NCI-H187 (cell line): ENCODE measurements around the gene APBB2.

Experiments
- DNase-seq, 2 experiments: peaks; one replicate each; lab custom pipeline; 2025; lab: John Stamatoyannopoulos, UW

Gene APBB2

DNA sequence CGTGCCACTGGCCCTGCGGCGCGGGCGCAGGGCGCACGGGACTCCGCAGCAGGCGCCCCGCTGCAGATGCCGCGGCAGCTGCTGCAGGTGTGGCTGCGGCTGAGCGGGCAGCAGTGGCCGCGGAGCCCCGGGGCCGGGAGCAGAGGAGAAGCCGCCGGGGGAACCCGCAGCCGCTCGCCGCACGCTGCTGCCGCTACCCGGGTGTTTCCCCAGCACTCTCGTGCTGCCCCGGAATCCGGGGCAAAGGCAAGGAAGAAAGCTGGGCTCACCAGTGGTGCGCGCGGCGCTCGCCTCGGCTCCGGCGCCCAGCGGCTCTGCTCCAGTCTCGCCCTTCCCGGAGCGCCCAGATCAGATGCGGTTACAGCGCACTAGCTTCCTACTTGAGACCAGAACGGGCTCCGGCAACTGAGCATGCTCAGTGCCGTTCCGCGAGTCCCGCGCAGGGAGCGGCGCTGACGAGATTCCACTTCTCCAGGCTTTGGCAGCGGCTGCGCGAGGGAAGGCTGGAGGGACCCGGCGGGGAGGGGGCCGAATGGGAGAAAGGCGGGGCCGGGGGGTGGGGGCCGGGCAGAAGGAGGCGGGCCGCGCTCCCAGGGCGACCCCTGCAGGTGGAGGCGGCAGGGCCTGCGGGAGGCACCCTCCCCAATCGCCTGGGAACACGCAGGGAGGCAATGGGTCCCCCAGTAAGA lies at the start of gene APBB2:
APBB2 (minus strand) TSS at position 407 of the 689 bp plus-strand sequence. CDS start 181,288 bp downstream, outside the sequence.
- DNase-seq, result peak; percentile 93 to 98

DNA sequence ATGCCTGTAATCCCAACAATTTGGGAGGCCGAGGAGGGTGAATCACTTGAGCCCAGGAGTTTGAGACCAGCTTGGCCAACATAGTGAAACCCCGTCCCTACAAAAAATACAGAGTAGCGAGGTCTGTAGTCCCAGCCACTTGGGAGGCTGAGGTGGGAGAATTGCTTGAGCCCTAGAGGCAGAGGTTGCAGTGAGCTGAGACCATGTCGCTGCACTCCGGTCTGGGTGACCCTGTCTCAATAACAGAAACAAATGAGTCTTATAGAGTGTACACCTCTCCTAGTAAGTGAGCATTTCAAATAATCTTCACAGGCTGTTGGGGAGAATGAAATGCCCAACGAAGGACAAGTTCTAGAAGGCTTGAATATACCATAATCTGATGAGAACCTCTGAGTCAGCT lies 47.9 kb upstream of the APBB2 start:
- DNase-seq, result no peak

DNA sequence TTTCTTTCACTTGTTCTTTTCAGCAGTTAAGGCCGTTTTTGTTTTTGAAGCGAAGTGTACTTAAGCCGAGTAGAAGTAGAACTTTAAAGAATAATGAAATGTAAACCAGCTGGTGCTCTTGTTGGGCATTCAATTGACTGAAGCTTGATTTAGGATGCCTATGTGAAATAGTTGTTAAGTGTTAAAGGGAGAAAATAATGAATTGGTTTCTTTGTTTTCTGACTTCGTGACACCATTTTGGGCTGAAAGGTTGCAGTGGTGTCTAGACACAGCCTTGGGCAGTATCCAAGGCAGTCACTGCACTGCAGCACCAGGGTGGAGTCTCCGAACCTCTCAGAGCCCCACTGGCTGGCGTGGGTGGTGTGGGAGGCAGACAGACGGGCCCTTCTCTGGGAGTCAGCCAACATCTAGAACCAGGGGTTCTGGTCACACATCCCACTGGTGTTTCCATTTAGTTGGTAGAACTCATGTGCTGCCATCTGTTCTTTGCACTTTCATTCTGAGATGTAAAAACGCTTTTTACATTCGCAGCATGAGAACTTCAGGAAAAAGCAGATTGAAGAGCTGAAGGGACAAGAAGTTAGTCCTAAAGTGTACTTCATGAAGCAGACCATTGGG lies 45.9 kb upstream of the APBB2 start:
- no peak for DNase-seq

DNA sequence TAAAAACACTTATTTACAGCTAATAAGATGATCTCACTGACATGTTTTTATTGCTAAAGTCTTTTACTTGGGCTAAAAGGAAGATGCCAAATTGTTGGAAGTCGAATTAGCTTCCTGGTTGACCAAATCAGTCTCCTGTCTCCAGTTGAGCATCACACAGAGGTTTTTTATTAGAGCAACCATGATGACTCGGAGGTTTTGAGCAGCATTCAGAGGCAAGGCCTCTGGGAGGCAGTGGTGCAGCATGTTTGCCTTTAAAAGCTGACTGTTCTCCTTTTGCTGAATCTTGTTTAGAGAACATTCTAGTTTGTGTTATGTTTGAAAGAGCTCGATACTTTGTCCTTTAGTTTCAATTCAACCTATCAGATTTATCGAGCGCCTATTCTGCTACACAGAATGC lies 44.4 kb upstream of the APBB2 start:
- peak in 1 of 2 experiments; percentile 13 for DNase-seq

DNA sequence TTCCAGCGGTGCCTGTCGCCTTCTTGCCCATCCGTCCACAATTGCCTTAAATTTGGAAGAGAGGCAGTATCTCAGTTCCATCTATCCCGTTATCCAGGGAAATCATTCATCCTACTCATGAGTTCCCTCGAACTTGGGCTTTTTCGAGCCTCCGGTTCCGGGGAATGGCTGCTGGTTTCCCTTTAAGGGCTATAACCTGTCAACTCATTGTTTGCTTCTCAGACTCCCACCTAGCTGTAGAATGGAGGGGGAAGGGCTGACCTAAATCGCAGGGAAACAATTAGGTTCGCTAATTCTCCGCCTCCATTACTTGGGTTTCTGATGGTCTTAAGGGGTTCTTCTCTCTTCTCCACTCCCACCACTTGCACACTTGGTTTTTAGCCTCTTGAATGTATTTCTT lies 43.6 kb upstream of the APBB2 start:
- DNase-seq, result no peak

DNA sequence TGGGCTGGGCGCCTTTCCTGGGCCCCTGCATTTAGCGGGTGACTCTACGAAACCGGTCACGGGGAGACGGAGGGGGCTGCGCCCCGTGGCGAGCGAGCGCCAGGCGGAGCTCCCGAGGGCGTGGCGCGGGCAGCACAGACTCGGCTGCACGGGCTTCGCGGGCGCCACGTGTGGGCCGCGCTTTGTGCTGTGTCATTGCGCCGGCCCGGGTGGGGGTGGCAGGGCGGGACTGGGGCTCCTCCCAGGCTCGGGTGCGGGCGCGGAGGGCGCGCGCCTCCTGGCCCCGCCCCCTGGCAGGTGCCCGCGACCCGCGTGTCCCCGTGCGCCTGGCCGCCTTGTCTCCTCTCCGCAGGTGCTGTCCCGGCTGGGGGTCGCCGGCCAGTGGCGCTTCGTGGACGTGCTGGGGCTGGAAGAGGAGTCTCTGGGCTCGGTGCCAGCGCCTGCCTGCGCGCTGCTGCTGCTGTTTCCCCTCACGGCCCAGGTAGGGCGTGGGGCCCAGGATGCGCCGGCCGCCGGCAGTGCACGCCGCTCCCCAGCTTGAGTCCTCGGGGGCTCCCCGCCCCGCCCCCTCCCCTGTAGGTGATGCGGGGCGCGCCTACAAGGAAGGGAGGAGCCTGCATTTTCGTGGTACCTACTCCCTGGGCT lies 43.0 kb upstream of the APBB2 start:
- DNase-seq, result peak; percentile 77 to 78

DNA sequence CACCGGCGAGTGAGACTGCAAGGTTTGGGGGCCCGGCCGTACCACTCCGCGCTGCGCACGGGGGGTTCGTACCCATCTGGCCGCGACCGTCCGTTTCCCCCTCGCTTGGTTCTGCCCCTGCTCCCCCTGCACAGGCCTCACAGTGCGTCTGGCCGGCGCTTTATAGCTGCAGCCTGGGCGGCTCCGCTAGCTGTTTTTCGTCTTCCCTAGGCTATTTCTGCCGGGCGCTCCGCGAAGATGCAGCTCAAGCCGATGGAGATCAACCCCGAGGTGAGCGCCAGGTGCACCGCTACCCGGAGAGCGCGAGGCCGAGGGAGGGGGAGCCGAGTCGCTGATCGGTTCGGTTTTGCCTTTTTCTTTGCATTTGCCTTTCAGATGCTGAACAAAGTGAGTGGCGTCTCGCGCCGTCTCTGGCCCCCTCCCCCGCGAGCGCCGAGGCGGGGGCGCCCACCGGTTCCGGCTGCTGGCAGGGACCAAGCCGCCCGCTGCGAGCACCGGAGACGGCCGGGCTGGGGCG lies 42.5 kb upstream of the APBB2 start, which contains the start of gene UCHL1:
UCHL1 (plus strand) TSS at position 189 of the 517 bp plus-strand sequence; CDS start at position 238, 49 bp downstream.
- peak; percentile 96 to 98 for DNase-seq

DNA sequence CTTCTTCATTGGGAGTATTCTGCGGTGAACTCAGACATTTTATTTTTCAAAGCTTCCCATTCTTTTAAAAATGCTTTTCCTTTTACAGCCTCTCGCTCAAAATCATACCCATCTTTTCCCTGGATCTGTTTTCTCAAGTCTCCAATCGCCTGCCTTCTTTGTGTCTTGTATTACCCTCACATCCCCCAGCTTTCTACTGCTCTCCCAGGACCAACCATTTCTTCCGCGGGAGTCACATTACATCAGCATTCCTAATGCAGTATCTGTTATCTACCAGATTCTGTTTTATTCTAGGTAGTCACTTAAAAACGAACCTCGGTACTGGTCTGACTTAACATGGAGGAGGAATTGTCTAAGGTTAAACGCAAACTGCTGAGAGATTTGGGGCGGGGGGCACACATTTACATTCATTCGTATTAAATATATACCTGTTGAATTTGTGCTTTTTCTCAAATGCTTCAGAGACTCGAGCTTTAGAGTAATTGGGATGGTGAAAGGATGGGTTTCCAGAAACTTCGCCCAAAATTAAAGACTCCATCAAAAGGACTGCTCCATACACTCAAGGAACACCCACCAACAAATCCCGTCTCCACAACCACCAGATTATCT lies 41.9 kb upstream of the APBB2 start:
- peak; percentile 6 to 73 for DNase-seq

DNA sequence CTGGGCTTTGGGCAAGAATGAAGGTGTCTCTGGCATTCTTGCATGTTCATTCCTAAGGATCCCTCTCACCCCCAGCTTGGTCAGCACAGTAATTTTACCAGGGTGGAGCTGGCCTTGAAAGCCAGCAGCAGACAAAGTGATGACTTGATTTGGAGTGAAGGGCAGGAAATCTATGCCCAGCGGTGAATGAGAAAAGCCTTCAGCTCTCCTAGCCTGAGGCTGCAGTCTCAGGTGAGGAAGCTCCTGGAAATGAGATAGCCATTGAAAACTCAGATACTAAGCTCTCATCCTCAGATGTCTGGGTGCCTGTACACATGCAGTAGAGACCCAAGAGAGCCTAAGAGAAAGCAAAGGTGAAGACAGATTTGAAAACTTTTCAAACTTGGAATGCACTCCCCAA lies 31.6 kb upstream of the APBB2 start:
- no peak for DNase-seq

DNA sequence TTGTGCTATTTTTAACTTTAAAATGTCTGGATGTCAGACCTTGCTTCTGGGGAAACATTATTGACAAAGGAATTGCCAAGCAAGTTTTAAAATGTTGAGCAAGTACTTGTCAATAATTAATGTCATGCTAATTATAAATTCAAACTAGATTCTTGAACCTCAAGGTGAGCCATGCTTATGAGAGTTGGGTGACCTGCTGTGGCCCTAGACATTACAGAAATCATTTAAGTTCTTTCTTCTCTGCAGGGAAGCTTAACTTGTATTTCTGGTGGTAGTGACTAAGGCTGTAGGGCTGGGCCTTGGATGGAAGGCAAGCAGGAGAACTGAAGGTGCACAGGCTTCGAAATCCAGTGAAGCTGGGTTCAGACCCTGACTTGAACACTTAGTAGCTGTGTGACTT lies 27.6 kb upstream of the APBB2 start:
- no peak for DNase-seq

DNA sequence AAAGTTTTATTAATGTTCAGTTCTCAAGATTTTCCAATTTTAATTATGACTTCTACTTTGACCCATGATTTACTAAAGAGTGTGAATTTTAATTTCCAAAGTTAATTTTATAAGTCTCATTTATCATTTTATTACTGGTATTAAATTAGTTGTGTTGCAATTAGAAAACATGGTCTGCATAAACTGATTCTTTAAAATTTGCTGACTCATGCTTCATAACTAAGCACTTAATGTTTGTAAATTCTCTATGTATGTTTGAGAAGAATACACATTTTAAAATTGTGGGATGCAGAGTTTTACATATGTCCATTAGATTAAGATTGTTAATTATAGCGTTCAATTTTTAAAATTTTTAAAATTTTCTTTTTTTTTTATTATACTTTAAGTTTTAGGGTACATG lies 22.2 kb upstream of the APBB2 start:
- no peak for DNase-seq

DNA sequence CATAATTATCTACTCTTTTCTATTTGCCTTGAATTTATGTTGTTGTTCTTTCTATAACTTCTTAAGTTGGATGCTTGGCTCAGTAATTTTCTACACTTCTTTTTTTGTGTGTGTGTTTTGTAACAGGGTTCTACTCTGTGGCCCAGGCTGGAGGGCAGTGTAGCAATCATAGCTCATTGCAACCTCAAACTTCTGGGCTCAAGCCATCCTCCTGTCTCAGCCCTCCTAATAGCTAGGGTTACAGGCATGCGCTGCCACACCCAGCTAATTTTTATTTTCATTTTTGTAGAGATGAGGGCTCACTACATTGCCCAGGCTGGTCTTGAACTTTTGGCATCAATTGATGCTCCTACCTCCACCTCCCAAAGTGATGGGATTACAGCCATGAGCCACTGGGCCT lies 21.7 kb upstream of the APBB2 start:
- no peak for DNase-seq

DNA sequence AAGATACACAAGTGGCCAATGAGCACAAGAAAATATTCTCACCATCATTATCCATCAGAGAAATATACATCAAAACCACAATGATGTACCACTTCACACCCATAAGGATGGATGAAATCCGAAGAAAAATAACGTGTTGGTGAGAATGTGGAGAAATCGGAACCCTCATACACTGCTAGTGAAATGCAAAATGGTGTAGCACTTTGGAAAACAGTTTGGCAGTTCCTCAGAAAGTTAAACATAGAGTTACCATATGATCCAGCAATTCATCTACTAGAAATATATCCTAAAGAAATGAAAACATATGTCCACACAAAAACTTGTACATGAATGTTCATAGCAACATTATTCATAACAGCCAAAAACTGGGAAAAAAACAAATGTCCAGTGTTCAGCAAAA lies 18.5 kb upstream of the APBB2 start:
- no peak for DNase-seq

DNA sequence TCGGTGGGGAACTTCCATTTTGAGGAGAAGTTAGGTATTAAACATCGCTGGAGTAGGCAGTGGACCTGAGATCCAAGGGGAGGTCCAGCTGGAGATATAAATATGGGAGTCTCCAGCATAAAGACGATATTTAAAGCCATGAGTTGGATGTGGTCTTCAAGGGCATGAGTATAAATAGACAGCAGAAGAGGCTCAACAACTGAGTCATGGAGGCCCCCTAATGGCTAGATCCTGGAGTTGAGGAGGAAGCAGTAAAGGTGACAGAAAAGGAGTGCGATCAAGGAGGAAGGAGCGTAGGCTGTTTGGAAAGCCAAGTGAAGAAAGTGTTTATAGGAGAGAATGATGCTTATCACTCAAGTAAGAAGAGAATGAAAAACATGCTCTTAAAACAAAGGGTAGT lies 18.1 kb upstream of the APBB2 start:
- no peak for DNase-seq

DNA sequence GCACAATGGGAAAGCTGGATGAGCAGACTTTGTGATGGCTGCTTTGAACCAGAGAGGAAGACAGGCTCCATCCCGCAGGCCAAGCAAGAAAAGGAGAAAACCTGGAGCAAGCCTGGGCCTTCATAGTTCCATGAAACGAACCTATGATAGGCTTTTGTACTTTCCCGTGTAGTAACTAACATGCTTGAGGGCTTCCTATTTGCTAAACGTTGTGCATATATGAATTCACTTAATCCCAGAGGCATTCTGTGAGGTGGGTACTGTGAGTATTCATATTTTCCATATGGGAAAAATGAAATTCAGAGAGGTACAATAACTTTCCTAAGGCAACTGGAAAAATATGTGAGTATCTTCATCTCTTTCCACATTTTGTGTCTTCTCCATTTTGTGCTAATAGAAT lies 13.6 kb upstream of the APBB2 start:
- DNase-seq, result no peak

DNA sequence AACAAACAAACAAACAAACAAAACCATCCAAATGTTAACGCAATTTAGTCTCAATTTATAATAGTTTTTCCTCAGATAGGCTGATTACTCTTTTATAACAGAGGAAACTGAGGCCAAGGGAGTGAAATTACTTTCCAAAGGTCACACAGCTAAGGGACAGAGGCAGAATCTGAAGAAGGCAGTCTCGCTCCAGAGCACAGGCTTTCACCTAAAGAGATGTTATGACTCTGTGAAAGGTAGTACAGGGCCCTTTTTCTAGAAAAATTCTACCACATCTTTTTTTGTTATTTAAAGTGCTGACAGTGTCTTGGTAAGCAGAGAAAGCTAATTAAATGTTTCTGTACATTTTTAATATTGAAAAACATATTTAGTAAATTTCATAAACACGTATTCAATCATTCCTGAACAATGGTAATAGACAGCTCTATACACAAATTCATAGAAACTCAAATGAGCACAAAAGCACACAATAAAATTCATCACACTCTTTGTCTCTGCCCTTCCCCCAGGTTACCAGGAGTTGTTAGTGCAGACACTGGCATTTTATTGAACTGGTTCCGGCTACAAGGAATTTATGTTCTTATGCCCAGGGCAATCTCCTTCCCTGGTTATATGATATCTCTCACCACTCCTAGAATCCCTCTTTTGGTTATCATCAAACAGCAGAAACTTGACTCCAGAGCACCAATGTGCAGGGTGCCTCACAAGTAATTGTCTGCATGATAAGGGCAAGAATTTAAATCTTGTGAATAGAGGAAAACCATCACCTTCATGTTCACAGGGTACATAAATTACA lies 7.7 kb upstream of the APBB2 start:
- DNase-seq, result no peak

DNA sequence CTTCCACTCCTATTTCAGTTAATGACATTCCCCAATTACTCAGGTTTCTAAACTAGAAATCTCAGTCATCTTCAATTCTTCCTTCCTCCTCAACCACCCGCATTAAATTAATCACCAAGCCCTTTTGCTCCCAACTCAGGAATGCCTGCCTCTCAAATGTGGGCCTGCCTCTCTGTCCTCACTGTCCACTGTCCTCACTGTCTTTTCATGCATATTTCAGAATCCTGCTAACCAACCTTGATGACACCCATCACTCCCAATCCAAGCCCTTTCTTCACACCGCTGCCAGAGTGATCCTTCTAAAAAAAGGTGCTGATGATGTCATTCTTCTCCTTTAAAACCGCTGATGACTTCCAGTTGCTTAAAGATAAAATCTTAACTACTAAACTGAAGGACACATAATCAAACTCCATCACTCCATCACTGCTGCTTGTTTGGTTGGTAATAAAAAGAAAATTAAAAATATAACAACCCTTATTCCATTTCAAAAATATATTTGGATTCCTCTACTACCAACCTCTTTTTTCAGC lies 5.1 kb upstream of the APBB2 start:
- DNase-seq, result no peak

DNA sequence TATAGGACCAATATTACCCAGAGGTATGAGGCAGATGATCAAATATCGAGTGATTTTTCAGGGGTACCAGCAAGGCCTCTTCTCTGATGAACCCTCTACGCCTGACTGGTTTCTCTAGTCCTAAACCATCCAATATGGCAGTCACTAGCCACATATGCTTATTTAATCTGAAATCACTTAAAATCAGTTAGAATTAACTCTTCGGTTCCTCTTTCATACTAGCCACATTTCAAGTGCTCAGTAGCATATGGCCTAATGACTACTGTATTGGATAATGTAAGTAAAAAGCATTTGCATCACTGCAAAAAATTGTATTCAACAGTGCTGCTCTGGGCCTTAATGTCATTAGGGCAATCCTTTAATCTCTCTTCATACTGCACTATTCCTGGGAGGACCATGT lies 4.4 kb upstream of the APBB2 start:
- no peak for DNase-seq

DNA sequence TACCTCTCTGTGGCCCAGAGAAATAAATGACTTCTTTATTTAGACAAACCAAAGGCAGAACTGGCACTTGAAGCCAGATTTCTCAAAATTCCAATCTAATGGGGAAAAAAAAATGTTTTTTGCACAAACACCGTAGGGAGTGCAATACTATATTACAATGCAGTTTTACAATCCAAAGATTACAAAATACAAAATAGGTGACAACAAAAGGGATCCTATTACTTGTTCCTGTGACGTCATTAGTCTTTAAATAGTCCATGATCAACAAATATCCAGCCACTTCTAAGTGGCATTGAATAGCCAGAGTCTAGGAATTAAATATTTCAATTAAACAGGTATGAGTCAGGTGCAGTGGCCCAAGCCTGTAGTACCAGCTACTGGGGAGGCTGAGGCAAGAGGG lies 3.0 kb upstream of the APBB2 start:
- no peak for DNase-seq

DNA sequence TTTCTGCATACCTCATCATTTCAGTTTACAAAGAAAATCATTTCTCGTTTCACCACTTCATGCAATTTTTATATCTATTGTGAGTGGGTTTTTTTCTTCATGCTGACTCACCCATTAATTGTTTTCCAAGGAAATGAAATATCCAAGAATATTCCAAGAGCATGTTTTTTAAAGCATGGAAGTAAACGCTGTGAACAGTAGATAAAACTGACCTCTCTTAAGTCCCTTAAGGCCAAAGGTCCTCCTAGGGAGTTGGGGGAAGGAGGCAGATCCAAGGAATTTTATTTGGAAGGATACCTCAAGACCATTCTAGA lies 2.6 kb upstream of the APBB2 start:
- no peak for DNase-seq

DNA sequence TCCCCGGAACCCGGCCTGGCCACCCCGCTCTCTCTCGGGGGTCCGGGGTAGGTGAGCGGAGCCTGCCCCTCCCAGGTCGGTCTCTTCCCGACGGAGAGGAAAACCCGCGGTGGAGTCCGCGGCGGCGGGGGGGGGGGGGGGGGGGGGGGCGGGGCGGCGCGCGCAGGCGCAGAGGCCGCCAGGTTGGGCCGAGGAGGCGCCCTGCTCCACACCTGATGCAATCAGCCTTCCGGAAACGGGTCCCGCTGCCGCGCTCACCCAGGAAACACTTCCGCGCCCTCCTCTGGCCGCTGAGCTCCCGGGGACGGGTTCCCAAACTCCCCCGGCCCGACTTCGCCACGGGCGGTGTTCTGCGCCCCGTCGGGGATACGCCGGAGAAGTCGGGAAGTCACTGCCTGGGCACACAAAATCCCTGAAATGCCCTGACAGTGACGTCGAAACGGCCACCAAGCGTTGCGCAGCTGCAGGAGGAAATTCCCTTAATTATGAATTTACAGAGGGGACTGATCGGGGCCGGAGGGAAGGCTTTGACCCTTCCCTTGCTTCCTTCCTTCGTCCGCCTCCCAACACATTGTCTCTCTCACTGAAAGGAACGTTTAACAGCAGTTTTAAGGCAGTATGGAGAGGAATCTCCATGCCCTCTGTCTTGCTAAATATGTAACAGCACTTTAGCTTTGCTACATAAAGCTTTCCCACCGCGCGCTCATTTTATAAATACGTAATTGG lies 2.1 kb upstream of the APBB2 start:
- peak; percentile 64 to 84 for DNase-seq
